ENCODE results near the gene SLC35D2. TPM values are rescaled to one million over a fixed set of nuclear protein-coding genes. Genes with fewer than 3 reads are reported as not detected.

SLC35D2 gene
- total RNA-seq, 2 experiments from 2014 or later = 2.6 to 2.7 TPM

- intact Hi-C loops (cut with DNase I, micrococcal nuclease) = no loop called here
- Mint-ChIP-seq H3K4me3 (no peak within 1 kb of the TSS), H3K4me1 (no peaks in the 10 kb centered on the region), H3K36me3 (ENCODE audit: low read depth) (no peaks in the 10 kb centered on the region), H3K27me3 (no peaks in the 10 kb centered on the region), H3K9me3 (ENCODE audit: low read depth) (no peaks in the 10 kb centered on the region), H3K27ac (no peak within 1 kb of the TSS)
- ChIA-PET POLR2A (no interaction called here), CTCF (interaction anchor here (1.0 kb wide), 1 partner anchor 56 kb away, joined by 3 read pairs; no protein-coding TSS in a partner anchor)
- ATAC-seq (no peak), DNase-seq (no peak)
These were observed 81.5 kb downstream of the SLC35D2 start, which contains the start of gene HSD17B3 for GRCh38 chr9:96302021-96302420. Gene HSD17B3 (minus strand): TSS chr9:96302176. CDS start chr9:96302104, 72 bp downstream.

DNA sequence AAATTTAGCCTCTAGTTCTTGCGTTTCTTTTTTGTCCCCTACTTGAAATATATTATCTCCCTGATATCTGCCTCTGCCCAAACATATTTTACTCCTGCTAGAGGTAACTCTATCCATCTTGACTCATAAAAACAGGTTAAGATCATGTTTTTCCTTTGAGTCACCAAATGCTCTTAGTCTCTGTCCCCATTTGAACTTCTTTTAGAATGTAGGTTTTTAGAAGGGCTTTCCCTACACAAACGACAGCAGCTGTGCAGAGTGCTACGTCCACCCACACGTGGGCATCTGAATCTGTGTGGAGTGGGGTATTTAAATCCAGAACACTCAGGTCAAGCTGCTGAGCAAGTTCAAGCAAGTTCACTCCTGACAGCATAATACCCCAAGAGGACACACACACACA lies 83.7 kb downstream of the SLC35D2 start:
- ATAC-seq (no peak), DNase-seq (no peak)
- intact Hi-C loops (cut with DNase I, micrococcal nuclease) = no loop called here
- CTCF ChIA-PET = no interaction called here
- Mint-ChIP-seq H3K4me1 (no peaks in the 10 kb centered on the region), H3K27ac (no peak overlapping the region), H3K9me3 (ENCODE audit: low read depth) (no peaks in the 10 kb centered on the region), H3K27me3 (no peaks in the 10 kb centered on the region), H3K36me3 (ENCODE audit: low read depth) (no peaks in the 10 kb centered on the region), H3K4me3 (no peak overlapping the region)
- POLR2A ChIA-PET = no interaction called here

DNA sequence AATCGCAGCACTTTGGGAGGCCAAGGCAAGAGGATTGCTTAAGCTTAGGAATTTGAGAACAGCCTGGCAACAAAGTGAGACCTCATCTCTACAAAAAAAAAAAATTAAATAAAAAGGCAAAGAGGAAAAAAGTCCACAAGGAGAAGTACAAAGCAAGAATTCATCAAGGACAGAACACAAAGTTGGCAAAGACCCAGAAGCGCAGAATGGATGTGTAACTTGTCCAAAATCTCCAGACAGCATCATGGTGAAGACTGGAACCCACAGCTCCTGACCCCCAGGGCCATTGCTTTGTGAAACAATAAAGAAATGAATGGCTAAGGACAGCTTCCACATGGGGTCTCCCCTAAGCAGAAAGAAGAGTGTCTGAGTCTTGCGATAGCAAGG lies 89.4 kb downstream of the SLC35D2 start:
- no peak overlapping the region for H3K27ac Mint-ChIP-seq
- no peak overlapping the region for H3K4me3 Mint-ChIP-seq
- POLR2A ChIA-PET = interaction anchor here (0.6 kb wide), 2 partner anchors 29 to 244 kb away, joined by 3 to 4 read pairs; no protein-coding TSS in a partner anchor
- no peaks in the 10 kb centered on the region for H3K4me1 Mint-ChIP-seq
- CTCF ChIA-PET = no interaction called here
- intact Hi-C loops (cut with DNase I, micrococcal nuclease) = no loop called here
- ATAC-seq = no peak
- no peaks in the 10 kb centered on the region for H3K9me3 Mint-ChIP-seq (ENCODE audit: low read depth)
- DNase-seq = no peak
- no peaks in the 10 kb centered on the region for H3K36me3 Mint-ChIP-seq (ENCODE audit: low read depth)
- H3K27me3 Mint-ChIP-seq = no peaks in the 10 kb centered on the region

DNA sequence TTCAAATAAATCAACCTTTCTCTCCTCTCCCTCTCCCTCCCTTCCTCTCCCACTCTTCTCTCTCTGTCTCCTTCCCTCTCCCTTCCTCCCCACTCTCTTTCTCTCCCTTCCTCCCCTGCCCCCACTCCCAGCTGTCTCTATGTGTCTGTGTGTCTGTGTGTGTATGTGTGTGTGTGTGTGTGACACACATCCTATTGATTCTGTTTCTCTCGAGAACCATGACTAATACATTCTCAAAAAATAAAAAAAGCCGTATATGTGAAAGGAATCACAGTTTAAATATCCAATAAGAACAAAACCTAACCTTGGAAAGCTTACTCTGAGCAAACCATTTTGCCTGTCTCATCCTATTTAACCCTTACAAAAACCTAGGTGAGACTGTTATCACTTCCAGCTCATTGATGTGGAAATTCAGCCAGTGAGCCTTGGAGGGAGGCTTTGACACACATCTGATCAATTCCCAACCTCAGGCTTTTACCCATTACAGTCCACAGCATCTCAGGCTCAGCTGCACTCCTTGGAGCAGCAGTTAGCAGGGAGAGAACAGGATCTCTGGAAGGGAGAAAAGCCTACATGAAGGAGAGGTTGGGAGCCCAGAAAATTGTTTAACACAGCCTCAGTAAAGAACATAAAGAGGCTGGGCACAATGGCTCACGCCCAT lies 89.9 kb downstream of the SLC35D2 start:
- intact Hi-C loops (cut with DNase I, micrococcal nuclease) = no loop called here

GRCh38 chr9:96289392-96289791 lies 94.1 kb downstream of the SLC35D2 start:
- Mint-ChIP-seq H3K27me3 (peaks cover 5% of the 10 kb centered on the region), H3K4me3 (no peak overlapping the region), H3K36me3 (ENCODE audit: low read depth) (no peaks in the 10 kb centered on the region), H3K27ac (no peak overlapping the region), H3K9me3 (ENCODE audit: low read depth) (no peaks in the 10 kb centered on the region), H3K4me1 (no peaks in the 10 kb centered on the region)
- CTCF ChIA-PET = interaction anchor here (0.8 kb wide), 1 partner anchor 557 kb away, joined by 3 read pairs; no protein-coding TSS in a partner anchor
- intact Hi-C loops (cut with DNase I, micrococcal nuclease) = no loop called here
- ATAC-seq (no peak), DNase-seq (no peak)
- POLR2A ChIA-PET = no interaction called here

More for the DNA sequence above, 89.9 kb downstream of the SLC35D2 start:
- H3K27ac Mint-ChIP-seq = no peak overlapping the region
- H3K9me3 Mint-ChIP-seq (ENCODE audit: low read depth) = no peaks in the 10 kb centered on the region
- ATAC-seq (no peak), DNase-seq (no peak)
- H3K36me3 Mint-ChIP-seq (ENCODE audit: low read depth) = no peaks in the 10 kb centered on the region
- ChIA-PET CTCF (interaction anchor here (0.5 to 0.6 kb wide), 2 partner anchors 22 to 51 kb away, joined by 3 read pairs; no protein-coding TSS in a partner anchor), POLR2A (interaction anchor here (0.6 kb wide), 1 partner anchor 245 kb away, joined by 4 read pairs; no protein-coding TSS in a partner anchor)
- H3K4me3 Mint-ChIP-seq = no peak overlapping the region
- no peaks in the 10 kb centered on the region for H3K4me1 Mint-ChIP-seq
- no peaks in the 10 kb centered on the region for H3K27me3 Mint-ChIP-seq

- intact Hi-C loops (cut with DNase I, micrococcal nuclease) = no loop called here
These were observed 101.9 kb downstream of the SLC35D2 start for GRCh38 chr9:96281641-96282040.

DNA sequence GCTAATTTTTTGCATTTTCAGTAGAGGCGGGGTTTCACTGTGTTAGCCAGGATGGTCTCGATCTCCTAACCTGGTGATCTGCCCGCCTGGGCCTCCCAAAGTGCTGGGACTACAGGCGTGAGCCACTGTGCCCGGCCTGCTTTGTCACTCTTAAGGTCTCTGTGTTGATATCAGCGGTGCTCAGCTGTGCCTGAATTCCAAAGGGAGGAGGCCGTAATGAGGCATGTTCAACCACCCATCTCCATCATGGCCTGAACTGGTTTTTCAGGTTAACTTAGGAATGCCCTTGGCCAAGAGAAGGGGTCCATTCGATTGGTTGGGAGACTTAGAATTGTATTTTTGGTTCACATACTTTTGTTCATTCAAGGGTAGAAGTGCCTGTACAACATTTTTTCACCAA lies 103.6 kb downstream of the SLC35D2 start:
- no peaks in the 10 kb centered on the region for H3K4me1 Mint-ChIP-seq
- intact Hi-C loops (cut with DNase I, micrococcal nuclease) = no loop called here
- ChIA-PET CTCF (no interaction called here), POLR2A (no interaction called here)
- DNase-seq (no peak), ATAC-seq (no peak)
- peaks cover 12% of the 10 kb centered on the region for H3K9me3 Mint-ChIP-seq (ENCODE audit: low read depth)
- H3K27ac Mint-ChIP-seq = no peak overlapping the region
- peaks cover 6% of the 10 kb centered on the region for H3K27me3 Mint-ChIP-seq
- no peaks in the 10 kb centered on the region for H3K36me3 Mint-ChIP-seq (ENCODE audit: low read depth)
- no peak overlapping the region for H3K4me3 Mint-ChIP-seq

More at GRCh38 chr9:96281641-96282040, 101.9 kb downstream of the SLC35D2 start:
- Mint-ChIP-seq H3K4me3 (no peak overlapping the region), H3K27ac (no peak overlapping the region), H3K9me3 (ENCODE audit: low read depth) (peaks cover 3% of the 10 kb centered on the region), H3K36me3 (ENCODE audit: low read depth) (no peaks in the 10 kb centered on the region), H3K27me3 (peaks cover 10% of the 10 kb centered on the region), H3K4me1 (no peaks in the 10 kb centered on the region)
- ATAC-seq = no peak
- no peak for DNase-seq
- ChIA-PET CTCF (no interaction called here), POLR2A (no interaction called here)

DNA sequence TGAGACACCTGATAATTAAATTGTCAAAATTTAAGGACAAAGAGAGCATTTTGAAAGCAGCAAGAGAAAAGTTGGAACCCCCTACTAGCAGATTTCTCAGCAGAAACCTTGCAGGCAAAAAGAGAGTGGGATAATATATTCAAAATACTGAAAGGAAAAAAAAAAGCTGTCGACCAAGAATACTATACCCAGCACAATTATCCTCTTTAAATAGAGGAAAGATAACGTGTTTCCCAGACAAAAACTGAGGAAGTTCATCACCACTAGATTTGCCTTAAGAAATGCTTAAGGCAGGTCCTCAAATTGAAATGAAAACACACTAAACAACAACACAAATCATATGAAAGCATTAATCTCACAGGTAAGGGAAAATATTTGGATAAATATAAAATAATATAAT lies 108.6 kb downstream of the SLC35D2 start:
- no peak for ATAC-seq

More for the DNA sequence above, 108.6 kb downstream of the SLC35D2 start:
- ChIA-PET POLR2A (no interaction called here), CTCF (no interaction called here)
- Mint-ChIP-seq H3K9me3 (ENCODE audit: low read depth) (peaks cover 22% of the 10 kb centered on the region), H3K4me1 (no peaks in the 10 kb centered on the region), H3K4me3 (no peak overlapping the region), H3K27ac (no peak overlapping the region), H3K36me3 (ENCODE audit: low read depth) (peaks cover 2% of the 10 kb centered on the region), H3K27me3 (peaks cover 9% of the 10 kb centered on the region)
- DNase-seq = no peak
- intact Hi-C loops (cut with DNase I, micrococcal nuclease) = no loop called here

Other genes starting within 250 kb of the SLC35D2 start
- gene HSD17B3, start 81.5 kb downstream of the SLC35D2 start, total RNA-seq = not detected
- 10 to 100 TPM; 22.0 to 24.2 TPM for gene ZNF367, start 34.7 kb upstream of the SLC35D2 start, total RNA-seq
- gene HABP4, start 66.5 kb upstream of the SLC35D2 start, total RNA-seq = 1 to 10 TPM; 5.8 to 7.3 TPM
- 1 to 10 TPM; 1.1 to 1.5 TPM for gene CDC14B, start 236.1 kb upstream of the SLC35D2 start, total RNA-seq

Measured in activated CD4-positive, alpha-beta T cell treated with anti-CD3 and anti-CD28 coated beads for 36 hours (primary cell).